HEK293T (cell line): ENCODE results near the gene TMEM119.

Source experiments
- BHLHE40 ChIP-seq: fragments of 450-650 bp; IDR thresholded peaks from 2 replicates; pipeline ENCODE4 v1.6.1; 2016; ENCODE audit warnings: mild to moderate bottlenecking, moderate library complexity, borderline replicate concordance
- CTBP1 ChIP-seq: fragments of 450-650 bp; IDR thresholded peaks from 2 replicates; pipeline ENCODE4 v1.6.1; 2016; ENCODE audit warnings: borderline replicate concordance
- ELF4 ChIP-seq: fragments of 450-650 bp; IDR thresholded peaks from 2 replicates; pipeline ENCODE4 v1.6.1; 2017; ENCODE audit warnings: antibody characterized with exemption
- FOXA1 ChIP-seq: fragments of 450-650 bp; IDR thresholded peaks from 2 replicates; pipeline ENCODE4 v1.6.1; 2016; ENCODE audit warnings: mild to moderate bottlenecking
- FOXK2 ChIP-seq: fragments of 450-650 bp; IDR thresholded peaks from 2 replicates; pipeline ENCODE4 v1.6.1; 2016; ENCODE audit warnings: mild to moderate bottlenecking
- FOXM1 ChIP-seq: fragments of 450-650 bp; IDR thresholded peaks from 2 replicates; pipeline ENCODE4 v1.6.1; 2017; ENCODE audit warnings: mild to moderate bottlenecking, borderline replicate concordance
- NFRKB ChIP-seq: fragments of 450-650 bp; IDR thresholded peaks from 2 replicates; pipeline ENCODE4 v1.6.1; 2016; ENCODE audit warnings: mild to moderate bottlenecking, moderate library complexity
- SP1 ChIP-seq: fragments of 450-650 bp; IDR thresholded peaks from 2 replicates; pipeline ENCODE4 v1.6.1; 2017
- TARDBP ChIP-seq: fragments of 450-650 bp; IDR thresholded peaks from 2 replicates; pipeline ENCODE4 v1.6.1; 2016
- ZNF384 ChIP-seq: fragments of 450-650 bp; IDR thresholded peaks from 2 replicates; pipeline ENCODE4 v1.6.1; 2016
- TF ChIP-seq, protein P1 (sequence below): fragments of 450-650 bp; IDR thresholded peaks from 2 replicates; pipeline ENCODE4 v1.6.1; 2016

GRCh38 chr12:108623577-108623976, 25.7 kb upstream of the TMEM119 start:
- TF ChIP-seq ZNF384: no peak
- TF ChIP-seq TARDBP: no peak
- no peak for TF ChIP-seq SP1
- no peak for TF ChIP-seq BHLHE40
- no peak for TF ChIP-seq FOXA1
- TF ChIP-seq FOXM1: no peak
- no peak for TF ChIP-seq NFRKB
- TF ChIP-seq FOXK2: no peak
- TF ChIP-seq, protein P1, sequence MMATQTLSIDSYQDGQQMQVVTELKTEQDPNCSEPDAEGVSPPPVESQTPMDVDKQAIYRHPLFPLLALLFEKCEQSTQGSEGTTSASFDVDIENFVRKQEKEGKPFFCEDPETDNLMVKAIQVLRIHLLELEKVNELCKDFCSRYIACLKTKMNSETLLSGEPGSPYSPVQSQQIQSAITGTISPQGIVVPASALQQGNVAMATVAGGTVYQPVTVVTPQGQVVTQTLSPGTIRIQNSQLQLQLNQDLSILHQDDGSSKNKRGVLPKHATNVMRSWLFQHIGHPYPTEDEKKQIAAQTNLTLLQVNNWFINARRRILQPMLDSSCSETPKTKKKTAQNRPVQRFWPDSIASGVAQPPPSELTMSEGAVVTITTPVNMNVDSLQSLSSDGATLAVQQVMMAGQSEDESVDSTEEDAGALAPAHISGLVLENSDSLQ: no peak
- TF ChIP-seq ELF4: no peak
- no peak for TF ChIP-seq CTBP1
